SH-SY5Y (cell line): ENCODE data around the gene OTOF.

ENCODE experiments used
- GATA2 ChIP-seq: IDR thresholded peaks from 2 replicates; pipeline ENCODE4 v1.6.1; 2011; ENCODE audit warnings: mild to moderate bottlenecking, low read depth, low read length
- GATA3 ChIP-seq: IDR thresholded peaks from 2 replicates; pipeline ENCODE4 v1.6.1; 2011; ENCODE audit warnings: low read depth, mild to moderate bottlenecking, low read length, moderate library complexity

DNA sequence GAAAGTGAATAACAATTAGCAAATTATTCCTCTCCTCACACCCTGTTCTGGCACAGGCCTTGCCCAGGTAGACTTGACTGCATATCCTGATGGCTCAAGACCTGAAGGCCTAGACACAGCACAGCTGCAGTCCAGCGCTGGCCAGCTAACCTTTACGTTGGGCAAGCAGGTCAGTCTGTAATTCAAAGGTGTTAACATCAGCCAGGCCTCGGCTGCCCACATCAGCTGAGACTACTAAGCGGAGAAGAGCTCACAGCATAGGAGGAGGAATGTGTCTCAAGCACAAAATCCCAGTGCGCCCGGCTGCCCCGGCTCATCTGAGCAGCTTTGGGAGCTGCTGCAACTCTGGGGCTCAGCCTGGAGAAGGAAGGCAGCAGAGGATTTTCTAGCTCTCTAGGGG lies 33.5 kb upstream of the OTOF start:
- TF ChIP-seq GATA3 (no peak), GATA2 (no peak)
